Ishikawa (cell line): ENCODE results near the gene MDM1.

Experiments
- CEBPB ChIP-seq: IDR thresholded peaks from 2 replicates; pipeline ENCODE4 v1.6.1; 2012
- CREB1 ChIP-seq: IDR thresholded peaks from 2 replicates; pipeline ENCODE4 v1.6.1; 2012; ENCODE audit warnings: low read depth
- EGR1 ChIP-seq: IDR thresholded peaks from 2 replicates; pipeline ENCODE4 v1.6.1; 2012
- EP300 ChIP-seq: IDR thresholded peaks from 2 replicates; pipeline ENCODE4 v1.6.1; 2012; ENCODE audit warnings: borderline replicate concordance
- FOXM1 ChIP-seq: IDR thresholded peaks from 2 replicates; pipeline ENCODE4 v1.6.1; 2012; ENCODE audit warnings: low read depth, borderline replicate concordance
- NFIC ChIP-seq: IDR thresholded peaks from 2 replicates; pipeline ENCODE4 v1.6.1; 2012
- RAD21 ChIP-seq: IDR thresholded peaks from 2 replicates; pipeline ENCODE4 v1.6.1; 2012; ENCODE audit warnings: low read depth
- TAF1 ChIP-seq: IDR thresholded peaks from 2 replicates; pipeline ENCODE4 v1.6.1; 2012; ENCODE audit warnings: low read depth, mild to moderate bottlenecking
- TCF12 ChIP-seq: IDR thresholded peaks from 2 replicates; pipeline ENCODE4 v1.6.1; 2012; ENCODE audit warnings: low read depth
- YY1 ChIP-seq: IDR thresholded peaks from 2 replicates; pipeline ENCODE4 v1.6.1; 2012; ENCODE audit warnings: low read depth
- ZBTB7A ChIP-seq: IDR thresholded peaks from 2 replicates; pipeline ENCODE4 v1.6.1; 2012; ENCODE audit warnings: low read depth
- TF ChIP-seq, protein P1 (sequence below): IDR thresholded peaks from 2 replicates; pipeline ENCODE4 v1.6.1; 2012
- TF ChIP-seq, protein P2 (sequence below): IDR thresholded peaks from 2 replicates; pipeline ENCODE4 v1.6.1; 2012; ENCODE audit warnings: low read depth, mild to moderate bottlenecking
- TF ChIP-seq, protein P3 (sequence below): IDR thresholded peaks from 2 replicates; pipeline ENCODE4 v1.6.1; 2012

DNA sequence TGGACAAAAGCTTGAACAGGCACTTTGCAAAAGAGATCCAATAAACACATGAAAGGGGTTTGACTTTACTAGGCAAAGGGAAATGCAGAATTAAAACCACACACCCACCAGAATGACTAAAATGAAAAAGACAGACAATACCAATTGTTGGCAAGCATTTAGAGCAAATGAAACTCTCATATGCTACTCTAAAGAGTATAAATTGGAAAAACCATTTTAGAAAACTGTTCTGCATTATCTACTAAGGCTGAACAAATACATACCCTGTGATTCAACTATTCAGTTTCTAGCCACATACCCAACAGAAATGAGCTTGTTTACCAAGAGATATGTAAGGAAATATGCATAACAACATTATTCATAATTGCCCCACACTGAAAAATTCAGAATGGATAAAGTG, 70.3 kb downstream of the MDM1 start:
- TF ChIP-seq CREB1 (no peak), EP300 (no peak), TCF12 (no peak), ZBTB7A (no peak), YY1 (no peak), CEBPB (no peak), NFIC (no peak), FOXM1 (no peak), RAD21 (no peak), TAF1 (no peak), EGR1 (no peak)
- TF ChIP-seq, protein P1, sequence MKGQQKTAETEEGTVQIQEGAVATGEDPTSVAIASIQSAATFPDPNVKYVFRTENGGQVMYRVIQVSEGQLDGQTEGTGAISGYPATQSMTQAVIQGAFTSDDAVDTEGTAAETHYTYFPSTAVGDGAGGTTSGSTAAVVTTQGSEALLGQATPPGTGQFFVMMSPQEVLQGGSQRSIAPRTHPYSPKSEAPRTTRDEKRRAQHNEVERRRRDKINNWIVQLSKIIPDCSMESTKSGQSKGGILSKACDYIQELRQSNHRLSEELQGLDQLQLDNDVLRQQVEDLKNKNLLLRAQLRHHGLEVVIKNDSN, result no peak
- TF ChIP-seq, protein P2, sequence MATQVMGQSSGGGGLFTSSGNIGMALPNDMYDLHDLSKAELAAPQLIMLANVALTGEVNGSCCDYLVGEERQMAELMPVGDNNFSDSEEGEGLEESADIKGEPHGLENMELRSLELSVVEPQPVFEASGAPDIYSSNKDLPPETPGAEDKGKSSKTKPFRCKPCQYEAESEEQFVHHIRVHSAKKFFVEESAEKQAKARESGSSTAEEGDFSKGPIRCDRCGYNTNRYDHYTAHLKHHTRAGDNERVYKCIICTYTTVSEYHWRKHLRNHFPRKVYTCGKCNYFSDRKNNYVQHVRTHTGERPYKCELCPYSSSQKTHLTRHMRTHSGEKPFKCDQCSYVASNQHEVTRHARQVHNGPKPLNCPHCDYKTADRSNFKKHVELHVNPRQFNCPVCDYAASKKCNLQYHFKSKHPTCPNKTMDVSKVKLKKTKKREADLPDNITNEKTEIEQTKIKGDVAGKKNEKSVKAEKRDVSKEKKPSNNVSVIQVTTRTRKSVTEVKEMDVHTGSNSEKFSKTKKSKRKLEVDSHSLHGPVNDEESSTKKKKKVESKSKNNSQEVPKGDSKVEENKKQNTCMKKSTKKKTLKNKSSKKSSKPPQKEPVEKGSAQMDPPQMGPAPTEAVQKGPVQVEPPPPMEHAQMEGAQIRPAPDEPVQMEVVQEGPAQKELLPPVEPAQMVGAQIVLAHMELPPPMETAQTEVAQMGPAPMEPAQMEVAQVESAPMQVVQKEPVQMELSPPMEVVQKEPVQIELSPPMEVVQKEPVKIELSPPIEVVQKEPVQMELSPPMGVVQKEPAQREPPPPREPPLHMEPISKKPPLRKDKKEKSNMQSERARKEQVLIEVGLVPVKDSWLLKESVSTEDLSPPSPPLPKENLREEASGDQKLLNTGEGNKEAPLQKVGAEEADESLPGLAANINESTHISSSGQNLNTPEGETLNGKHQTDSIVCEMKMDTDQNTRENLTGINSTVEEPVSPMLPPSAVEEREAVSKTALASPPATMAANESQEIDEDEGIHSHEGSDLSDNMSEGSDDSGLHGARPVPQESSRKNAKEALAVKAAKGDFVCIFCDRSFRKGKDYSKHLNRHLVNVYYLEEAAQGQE, result no peak
- TF ChIP-seq, protein P3, sequence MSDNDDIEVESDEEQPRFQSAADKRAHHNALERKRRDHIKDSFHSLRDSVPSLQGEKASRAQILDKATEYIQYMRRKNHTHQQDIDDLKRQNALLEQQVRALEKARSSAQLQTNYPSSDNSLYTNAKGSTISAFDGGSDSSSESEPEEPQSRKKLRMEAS, result no peak
